DOHH2 (cell line): Measurements from ENCODE around the gene PTPN12.

Experiments used
- H3F3A ChIP-seq: fragments of 200-600 bp; sonication (generic), shearing (Covaris generic); 2 replicates; pipeline ENCODE4 v1.6.0; 2016; ENCODE audit warnings: antibody characterized with exemption, mild to moderate bottlenecking; ENCODE audit not compliant: control insufficient read depth, insufficient read depth
- H3K27ac ChIP-seq: fragments of 200-600 bp; sonication (generic); 2 replicates; pipeline ENCODE4 v1.5.1; 2014; ENCODE audit warnings: low read depth, mild to moderate bottlenecking, low read length, moderate library complexity
- H3K27me3 ChIP-seq: fragments of 200-600 bp; sonication (generic); 2 replicates; pipeline ENCODE4 v1.6.1; 2014; ENCODE audit warnings: mild to moderate bottlenecking, low read length, mixed read lengths; ENCODE audit not compliant: control insufficient read depth
- H3K36me3 ChIP-seq: fragments of 200-600 bp; sonication (generic); 2 replicates; pipeline ENCODE4 v1.6.1; 2014; ENCODE audit warnings: mild to moderate bottlenecking, low read length, moderate library complexity, mixed read lengths; ENCODE audit not compliant: control insufficient read depth
- H3K4me1 ChIP-seq: fragments of 200-600 bp; sonication (generic); 2 replicates; pipeline ENCODE4 v1.6.1; 2014; ENCODE audit warnings: mild to moderate bottlenecking, low read length, mixed read lengths; ENCODE audit not compliant: control insufficient read depth
- H3K4me2 ChIP-seq: fragments of 200-600 bp; sonication (generic); 2 replicates; pipeline ENCODE4 v1.6.0; 2014; ENCODE audit warnings: mild to moderate bottlenecking, low read length, moderate library complexity
- H3K4me3 ChIP-seq: fragments of 200-600 bp; sonication (generic); 2 replicates; pipeline ENCODE4 v1.5.1; 2014; ENCODE audit warnings: mild to moderate bottlenecking, low read length, mixed read lengths
- H3K79me2 ChIP-seq: fragments of 200-600 bp; sonication (generic); 2 replicates; pipeline ENCODE4 v1.6.1; 2014; ENCODE audit warnings: mild to moderate bottlenecking, low read length, mixed read lengths; ENCODE audit not compliant: control insufficient read depth
- H3K9me2 ChIP-seq: fragments of 200-600 bp; sonication (generic); replicated peaks from 2 replicates; pipeline ENCODE4 v1.6.1; 2014; ENCODE audit warnings: mild to moderate bottlenecking, low read length, mixed read lengths; ENCODE audit not compliant: control insufficient read depth
- H3K9me3 ChIP-seq: fragments of 200-600 bp; sonication (generic); 2 replicates; pipeline ENCODE4 v1.6.1; 2014; ENCODE audit warnings: antibody characterized with exemption, low read length, mixed read lengths; ENCODE audit not compliant: control insufficient read depth, insufficient read depth
- H4K20me1 ChIP-seq: fragments of 200-600 bp; sonication (generic); 2 replicates; pipeline ENCODE4 v1.6.0; 2014; ENCODE audit warnings: low read depth, mild to moderate bottlenecking, antibody characterized with exemption, low read length, moderate library complexity; ENCODE audit not compliant: control insufficient read depth, insufficient read depth
- EZH2phosphoT487 ChIP-seq: fragments of 200-600 bp; sonication (generic); IDR thresholded peaks from 2 replicates; pipeline ENCODE4 v1.6.1; 2017; ENCODE audit warnings: borderline replicate concordance, mild to moderate bottlenecking, antibody characterized with exemption, low read length, moderate library complexity, mixed read lengths
- TF ChIP-seq, protein P1 (sequence below): fragments of 200-600 bp; sonication (generic); IDR thresholded peaks from one replicate; pipeline ENCODE4 v1.5.1; 2014; ENCODE audit warnings: antibody characterized with exemption, mild to moderate bottlenecking, low read depth, low read length; ENCODE audit not compliant: poor library complexity, severe bottlenecking

Gene PTPN12

DNA sequence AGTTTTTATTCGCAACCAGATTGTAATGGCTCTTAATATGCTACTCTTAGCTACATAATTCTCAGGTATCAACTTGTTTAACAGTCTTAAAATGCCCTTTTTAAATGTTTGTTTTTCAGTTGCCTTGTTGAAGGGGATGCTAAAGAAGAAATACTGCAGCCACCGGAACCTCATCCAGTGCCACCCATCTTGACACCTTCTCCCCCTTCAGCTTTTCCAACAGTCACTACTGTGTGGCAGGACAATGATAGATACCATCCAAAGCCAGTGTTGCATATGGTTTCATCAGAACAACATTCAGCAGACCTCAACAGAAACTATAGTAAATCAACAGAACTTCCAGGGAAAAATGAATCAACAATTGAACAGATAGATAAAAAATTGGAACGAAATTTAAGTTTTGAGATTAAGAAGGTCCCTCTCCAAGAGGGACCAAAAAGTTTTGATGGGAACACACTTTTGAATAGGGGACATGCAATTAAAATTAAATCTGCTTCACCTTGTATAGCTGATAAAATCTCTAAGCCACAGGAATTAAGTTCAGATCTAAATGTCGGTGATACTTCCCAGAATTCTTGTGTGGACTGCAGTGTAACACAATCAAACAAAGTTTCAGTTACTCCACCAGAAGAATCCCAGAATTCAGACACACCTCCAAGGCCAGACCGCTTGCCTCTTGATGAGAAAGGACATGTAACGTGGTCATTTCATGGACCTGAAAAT, 89.7 kb downstream of the PTPN12 start:
- H3F3A ChIP-seq = no peaks in the 10 kb centered on the region
- TF ChIP-seq EZH2phosphoT487 = no peak
- TF ChIP-seq, protein P1, sequence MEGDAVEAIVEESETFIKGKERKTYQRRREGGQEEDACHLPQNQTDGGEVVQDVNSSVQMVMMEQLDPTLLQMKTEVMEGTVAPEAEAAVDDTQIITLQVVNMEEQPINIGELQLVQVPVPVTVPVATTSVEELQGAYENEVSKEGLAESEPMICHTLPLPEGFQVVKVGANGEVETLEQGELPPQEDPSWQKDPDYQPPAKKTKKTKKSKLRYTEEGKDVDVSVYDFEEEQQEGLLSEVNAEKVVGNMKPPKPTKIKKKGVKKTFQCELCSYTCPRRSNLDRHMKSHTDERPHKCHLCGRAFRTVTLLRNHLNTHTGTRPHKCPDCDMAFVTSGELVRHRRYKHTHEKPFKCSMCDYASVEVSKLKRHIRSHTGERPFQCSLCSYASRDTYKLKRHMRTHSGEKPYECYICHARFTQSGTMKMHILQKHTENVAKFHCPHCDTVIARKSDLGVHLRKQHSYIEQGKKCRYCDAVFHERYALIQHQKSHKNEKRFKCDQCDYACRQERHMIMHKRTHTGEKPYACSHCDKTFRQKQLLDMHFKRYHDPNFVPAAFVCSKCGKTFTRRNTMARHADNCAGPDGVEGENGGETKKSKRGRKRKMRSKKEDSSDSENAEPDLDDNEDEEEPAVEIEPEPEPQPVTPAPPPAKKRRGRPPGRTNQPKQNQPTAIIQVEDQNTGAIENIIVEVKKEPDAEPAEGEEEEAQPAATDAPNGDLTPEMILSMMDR = no peak

DNA sequence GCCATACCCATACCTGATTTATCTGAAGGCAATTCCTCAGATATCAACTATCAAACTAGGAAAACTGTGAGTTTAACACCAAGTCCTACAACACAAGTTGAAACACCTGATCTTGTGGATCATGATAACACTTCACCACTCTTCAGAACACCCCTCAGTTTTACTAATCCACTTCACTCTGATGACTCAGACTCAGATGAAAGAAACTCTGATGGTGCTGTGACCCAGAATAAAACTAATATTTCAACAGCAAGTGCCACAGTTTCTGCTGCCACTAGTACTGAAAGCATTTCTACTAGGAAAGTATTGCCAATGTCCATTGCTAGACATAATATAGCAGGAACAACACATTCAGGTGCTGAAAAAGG, 90.2 kb downstream of the PTPN12 start:
- Histone ChIP-seq H3K27me3 (no peaks in the 10 kb centered on the region), H3K4me3 (no peak overlapping the region), H3K4me1 (no peaks in the 10 kb centered on the region), H3K9me2 (no peaks in the 10 kb centered on the region), H4K20me1 (no peaks in the 10 kb centered on the region), H3K9me3 (no peaks in the 10 kb centered on the region), H3K36me3 (no peaks in the 10 kb centered on the region), H3K4me2 (no peak overlapping the region), H3K79me2 (no peaks in the 10 kb centered on the region), H3F3A (no peaks in the 10 kb centered on the region), H3K27ac (no peak overlapping the region)
- TF ChIP-seq, protein P1 = no peak
- TF ChIP-seq EZH2phosphoT487 = no peak

More for the DNA sequence above, 89.7 kb downstream of the PTPN12 start:
- Histone ChIP-seq H3K27me3 (no peaks in the 10 kb centered on the region), H3K9me2 (no peaks in the 10 kb centered on the region), H4K20me1 (no peaks in the 10 kb centered on the region), H3K4me2 (no peak overlapping the region), H3K9me3 (no peaks in the 10 kb centered on the region), H3K27ac (no peak overlapping the region), H3K4me1 (no peaks in the 10 kb centered on the region), H3K4me3 (no peak overlapping the region), H3K79me2 (no peaks in the 10 kb centered on the region), H3K36me3 (no peaks in the 10 kb centered on the region)

DNA sequence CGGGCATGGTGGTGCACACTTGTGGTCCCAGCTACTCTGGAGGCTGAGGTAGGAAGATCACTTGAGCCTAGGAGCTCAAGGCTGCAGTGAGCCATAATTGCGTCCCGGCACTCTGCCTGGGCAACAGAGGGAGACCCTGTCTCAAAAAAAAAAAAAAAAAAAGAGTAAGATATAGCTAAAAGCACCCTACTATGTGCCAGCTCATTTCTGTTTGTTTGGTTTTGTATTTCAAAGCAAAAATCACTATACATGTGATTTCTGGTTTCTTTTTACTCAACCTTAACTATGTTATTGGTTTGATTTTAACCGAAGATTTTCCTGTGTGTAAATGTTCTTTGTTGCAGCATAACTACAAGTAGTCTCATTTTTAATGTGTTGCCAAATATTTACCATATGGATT, 92.7 kb downstream of the PTPN12 start:
- no peaks in the 10 kb centered on the region for H3F3A ChIP-seq
- no peaks in the 10 kb centered on the region for H3K27me3 ChIP-seq
- TF ChIP-seq, protein P1 = no peak
- TF ChIP-seq EZH2phosphoT487 = no peak

More for the DNA sequence above, 92.7 kb downstream of the PTPN12 start:
- no peak overlapping the region for H3K27ac ChIP-seq
- no peaks in the 10 kb centered on the region for H4K20me1 ChIP-seq
- H3K79me2 ChIP-seq = no peaks in the 10 kb centered on the region
- no peaks in the 10 kb centered on the region for H3K9me3 ChIP-seq
- H3K36me3 ChIP-seq = no peaks in the 10 kb centered on the region
- H3K4me2 ChIP-seq = no peak overlapping the region
- H3K4me3 ChIP-seq = no peak overlapping the region
- no peaks in the 10 kb centered on the region for H3K9me2 ChIP-seq
- H3K4me1 ChIP-seq = no peaks in the 10 kb centered on the region
